Bronchial epithelial cell (primary cell): ENCODE data around the gene NFKBIZ. TPM values are rescaled to one million over a fixed set of nuclear protein-coding genes. Genes with fewer than 3 reads are reported as not detected.

Experiments used
- DNase-seq: peaks from one replicate; pipeline ENCODE4 v3.0.0-alpha.2; 2010; ENCODE audit warnings: low read depth
- FAIRE-seq: peaks from 2 replicates; lab custom pipeline; 2011; peaks lifted over from hg19 to GRCh38; lab: Jason Lieb, UNC
- H3K27me3 ChIP-seq: 2 replicates; pipeline ENCODE4 v1.5.1; 2011; ENCODE audit warnings: low read length; ENCODE audit not compliant: control insufficient read depth, insufficient read depth
- H3K36me3 ChIP-seq: 2 replicates; pipeline ENCODE4 v1.5.1; 2011; ENCODE audit warnings: low read length; ENCODE audit not compliant: control insufficient read depth, insufficient read depth
- H3K4me3 ChIP-seq: 2 replicates; pipeline ENCODE4 v1.5.1; 2011; ENCODE audit warnings: mild to moderate bottlenecking, low read depth, low read length, control low read depth
- total RNA-seq: library from RNA; depleted of rRNA; stranded (reverse); fragments of >200 nt; gene quantifications from 2 replicates; pipeline ENCODE4 v1.2.1, GENCODE V29; 2014
- TF ChIP-seq, protein P1 (sequence below): IDR thresholded peaks from 2 replicates; pipeline ENCODE4 v1.5.1; 2011; ENCODE audit warnings: mild to moderate bottlenecking, moderate library complexity, low read length, control low read depth, inconsistent platforms; ENCODE audit not compliant: insufficient read depth, severe bottlenecking

Gene NFKBIZ
- total RNA-seq, 1 donor from 2014 or later = 40.3 TPM

DNA sequence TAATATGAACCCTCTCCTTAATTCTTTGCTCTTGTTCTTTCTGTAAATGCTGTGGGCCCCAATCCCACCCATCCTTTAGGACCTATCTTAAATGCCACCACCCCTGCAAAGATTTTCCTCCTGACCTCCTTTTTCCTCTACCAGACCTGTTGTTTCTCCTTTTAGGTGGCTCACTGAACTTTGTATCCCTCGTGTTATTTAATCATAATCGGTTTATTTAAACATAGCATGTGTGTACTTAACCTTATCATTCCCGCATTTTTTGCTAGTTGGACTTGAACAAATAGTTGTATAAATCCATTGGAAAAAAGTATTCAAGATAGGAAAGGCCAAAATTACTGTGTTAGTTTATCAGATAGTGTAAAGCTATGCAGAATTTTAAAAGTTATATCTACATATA, 988 bp upstream of the NFKBIZ start:
- TF ChIP-seq, protein P1, sequence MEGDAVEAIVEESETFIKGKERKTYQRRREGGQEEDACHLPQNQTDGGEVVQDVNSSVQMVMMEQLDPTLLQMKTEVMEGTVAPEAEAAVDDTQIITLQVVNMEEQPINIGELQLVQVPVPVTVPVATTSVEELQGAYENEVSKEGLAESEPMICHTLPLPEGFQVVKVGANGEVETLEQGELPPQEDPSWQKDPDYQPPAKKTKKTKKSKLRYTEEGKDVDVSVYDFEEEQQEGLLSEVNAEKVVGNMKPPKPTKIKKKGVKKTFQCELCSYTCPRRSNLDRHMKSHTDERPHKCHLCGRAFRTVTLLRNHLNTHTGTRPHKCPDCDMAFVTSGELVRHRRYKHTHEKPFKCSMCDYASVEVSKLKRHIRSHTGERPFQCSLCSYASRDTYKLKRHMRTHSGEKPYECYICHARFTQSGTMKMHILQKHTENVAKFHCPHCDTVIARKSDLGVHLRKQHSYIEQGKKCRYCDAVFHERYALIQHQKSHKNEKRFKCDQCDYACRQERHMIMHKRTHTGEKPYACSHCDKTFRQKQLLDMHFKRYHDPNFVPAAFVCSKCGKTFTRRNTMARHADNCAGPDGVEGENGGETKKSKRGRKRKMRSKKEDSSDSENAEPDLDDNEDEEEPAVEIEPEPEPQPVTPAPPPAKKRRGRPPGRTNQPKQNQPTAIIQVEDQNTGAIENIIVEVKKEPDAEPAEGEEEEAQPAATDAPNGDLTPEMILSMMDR = no peak
- no peak for FAIRE-seq
- DNase-seq = no peak
- no peak overlapping the region for H3K4me3 ChIP-seq
- peaks cover 10% of the 10 kb centered on the region for H3K36me3 ChIP-seq
- H3K27me3 ChIP-seq = no peaks in the 10 kb centered on the region

DNA sequence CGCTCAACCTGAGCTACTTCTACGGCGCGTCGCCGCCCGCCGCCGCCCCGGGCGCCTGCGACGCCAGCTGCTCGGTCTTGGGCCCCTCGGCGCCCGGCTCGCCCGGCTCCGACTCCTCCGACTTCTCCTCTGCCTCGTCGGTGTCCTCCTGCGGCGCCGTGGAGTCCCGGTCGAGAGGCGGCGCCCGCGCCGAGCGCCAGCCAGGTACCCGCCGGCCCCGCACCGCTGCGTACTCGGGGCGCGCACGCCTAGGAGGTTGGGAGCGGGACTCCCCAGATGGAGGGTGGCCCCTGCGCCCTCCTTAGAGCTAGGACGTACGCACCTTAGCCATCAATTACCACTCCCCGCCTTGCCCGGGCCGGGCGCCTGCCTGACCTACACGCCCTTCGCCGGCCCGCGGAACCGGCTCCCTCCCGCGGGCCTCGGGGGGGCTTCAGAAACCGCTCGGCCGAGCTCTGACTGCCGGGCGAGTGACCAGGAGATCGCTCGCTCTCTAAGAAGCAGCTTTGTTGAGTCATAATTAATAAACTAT, 466 bp downstream of the NFKBIZ start:
- Histone ChIP-seq H3K36me3 (peaks cover 17% of the 10 kb centered on the region), H3K27me3 (no peaks in the 10 kb centered on the region), H3K4me3 (peak overlapping the region; percentile 92)
- TF ChIP-seq, protein P1 = peak; percentile 1
- FAIRE-seq = no peak
- DNase-seq = no peak

DNA sequence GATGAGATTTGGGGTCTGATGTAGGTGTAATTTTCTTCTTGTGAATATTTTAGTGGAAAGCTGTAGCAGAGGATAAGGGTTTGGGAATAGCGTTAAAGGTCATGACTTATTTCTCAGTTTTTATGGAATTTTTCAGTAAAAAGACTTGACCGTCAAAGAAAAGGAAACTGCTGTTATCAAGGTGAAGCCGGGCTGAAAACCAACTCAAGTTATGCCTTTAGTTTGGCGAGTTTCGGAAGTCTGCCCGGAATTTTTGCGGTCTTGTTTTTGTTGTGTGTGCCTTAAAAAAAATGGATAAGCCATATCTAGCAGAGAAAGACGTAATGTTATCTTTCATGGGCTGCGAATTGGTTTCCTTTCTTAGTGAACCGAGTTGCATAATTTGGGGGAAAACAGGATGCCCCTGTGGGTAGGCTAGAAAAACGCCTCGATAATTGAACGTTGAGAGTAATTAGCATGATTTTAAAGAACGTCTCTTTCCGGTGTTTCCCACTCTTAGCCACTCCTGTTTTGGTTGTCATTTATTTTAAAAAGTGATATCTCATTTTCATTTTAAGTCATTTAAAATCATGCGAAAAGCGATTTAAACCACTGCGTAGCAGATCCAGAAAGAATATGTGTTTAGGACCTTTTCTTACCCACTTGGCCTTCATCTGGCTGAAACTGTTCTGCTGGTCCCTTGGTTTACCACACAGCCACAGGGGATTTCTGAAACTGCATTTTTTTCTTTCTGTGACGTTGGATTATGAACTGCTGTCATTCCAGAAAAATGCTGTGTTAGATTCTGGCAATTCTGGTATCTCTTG, 1.1 kb downstream of the NFKBIZ start:
- FAIRE-seq (no peak), DNase-seq (peak; percentile 45)
- H3K4me3 ChIP-seq = peak overlapping the region; percentile 92
- no peaks in the 10 kb centered on the region for H3K27me3 ChIP-seq
- TF ChIP-seq, protein P1 = no peak
- H3K36me3 ChIP-seq = peaks cover 18% of the 10 kb centered on the region

DNA sequence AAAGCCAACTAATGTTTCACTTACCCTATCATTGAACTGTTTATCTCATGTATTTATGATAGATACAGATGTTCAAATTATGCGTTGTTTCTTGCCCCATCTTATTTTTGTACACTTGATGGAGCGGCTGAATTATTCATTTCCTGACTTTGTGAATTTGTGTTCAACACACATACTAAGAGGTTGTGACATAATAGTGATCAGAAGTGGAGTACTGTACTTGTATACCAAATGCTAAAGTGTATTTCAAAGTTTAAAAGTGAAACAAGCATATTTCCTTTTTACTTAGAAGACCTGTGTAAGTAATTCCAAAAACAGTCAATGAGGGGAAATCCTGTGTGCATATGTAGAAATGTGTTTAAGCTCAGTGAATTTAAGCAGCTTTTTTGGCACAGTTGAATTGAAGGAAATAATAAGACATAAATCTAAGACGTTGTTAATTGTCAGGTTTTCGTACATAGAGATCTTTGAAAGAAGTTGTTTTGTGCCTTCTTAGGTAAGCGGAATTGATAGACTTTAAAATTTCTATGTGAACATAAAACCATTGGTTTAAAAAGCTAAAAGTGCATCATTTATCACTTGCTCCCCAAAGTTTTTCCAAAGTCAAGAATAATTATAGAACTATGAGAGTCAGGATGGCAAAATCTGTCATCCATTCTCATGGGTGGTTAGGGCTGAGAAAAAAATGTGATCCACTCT, 1.9 kb downstream of the NFKBIZ start:
- DNase-seq (no peak), FAIRE-seq (no peak)
- peaks cover 20% of the 10 kb centered on the region for H3K36me3 ChIP-seq
- H3K4me3 ChIP-seq = peak overlapping the region; percentile 92
- H3K27me3 ChIP-seq = no peaks in the 10 kb centered on the region
- TF ChIP-seq, protein P1 = no peak

DNA sequence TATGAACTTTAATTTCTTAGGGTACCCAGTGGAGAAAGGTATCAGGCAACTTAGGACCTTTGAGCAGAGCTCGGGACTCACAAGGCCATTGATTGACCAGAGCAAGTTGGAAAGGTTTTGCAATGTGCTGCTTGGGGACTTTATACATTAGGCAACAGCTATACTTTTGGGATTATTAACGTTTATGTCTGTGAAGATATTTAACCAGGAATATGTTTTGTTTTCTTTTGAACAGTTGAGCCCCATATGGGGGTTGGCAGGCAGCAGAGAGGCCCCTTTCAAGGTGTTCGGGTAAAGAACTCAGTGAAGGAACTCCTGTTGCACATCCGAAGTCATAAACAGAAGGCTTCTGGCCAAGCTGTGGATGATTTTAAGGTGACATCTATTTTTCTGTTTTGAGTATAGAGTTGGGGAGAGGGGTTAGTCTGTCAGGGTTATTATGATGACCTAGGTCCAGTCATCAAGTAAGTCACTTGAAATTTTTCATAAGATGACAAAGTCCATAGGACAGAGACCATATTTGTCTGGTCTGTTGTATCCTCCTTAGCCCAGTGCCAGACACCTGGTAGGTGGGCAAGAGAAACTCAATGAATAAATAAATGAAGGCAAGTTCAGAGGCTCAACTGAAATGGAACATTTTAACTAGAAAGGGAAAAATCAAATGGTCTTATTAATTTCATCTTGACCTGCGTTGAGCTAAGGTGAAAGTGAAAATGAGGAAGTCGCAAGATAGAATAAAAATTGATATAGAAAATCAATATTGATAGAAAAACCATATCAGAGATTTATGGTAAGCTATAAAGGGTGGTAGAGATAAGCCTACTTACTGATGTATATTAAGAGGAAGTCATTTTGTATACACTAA, 2.8 kb downstream of the NFKBIZ start:
- H3K4me3 ChIP-seq = peak overlapping the region; percentile 92
- FAIRE-seq (no peak), DNase-seq (no peak)
- no peaks in the 10 kb centered on the region for H3K27me3 ChIP-seq
- peaks cover 23% of the 10 kb centered on the region for H3K36me3 ChIP-seq
- TF ChIP-seq, protein P1 = no peak
